Activated T-helper 2 cell treated with anti-CD3 and anti-CD28 coated beads, Interferon-gamma antibody, Interleukin-2, Interleukin-4, amounts not matched to agents 10 μg/mL and 5 μg/mL and 100 μg/mL, durations not matched to agents 14 hours and 24 hours and 36 hours (primary cell): ENCODE measurements around the gene SECISBP2. TPM values are rescaled to one million over a fixed set of nuclear protein-coding genes. Genes with fewer than 3 reads are reported as not detected.

Experiments
- DNase-seq: peaks from one replicate; pipeline ENCODE4 v3.0.0; 2021; ENCODE audit warnings: low spot score
- H3K27ac Mint-ChIP-seq: one replicate; pipeline ENCODE4 v1.8.0; 2021; ENCODE audit warnings: mixed read lengths
- H3K27me3 Mint-ChIP-seq: one replicate; pipeline ENCODE4 v1.8.0; 2021; ENCODE audit warnings: low read depth, mixed read lengths
- H3K36me3 Mint-ChIP-seq: one replicate; pipeline ENCODE4 v1.8.0; 2021; ENCODE audit warnings: low read depth, mixed read lengths
- H3K4me1 Mint-ChIP-seq: one replicate; pipeline ENCODE4 v1.8.0; 2021; ENCODE audit warnings: low read depth, mixed read lengths
- H3K4me3 Mint-ChIP-seq: one replicate; pipeline ENCODE4 v1.8.0; 2021; ENCODE audit warnings: low read depth, mild to moderate bottlenecking, moderate library complexity, mixed read lengths
- H3K9me3 Mint-ChIP-seq: one replicate; pipeline ENCODE4 v1.8.0; 2021; ENCODE audit warnings: mixed read lengths
- intact Hi-C: fragments of 100-400 bp; cut with micrococcal nuclease; formaldehyde crosslinking; loops from one replicate; pipeline ENCODE4 v1.15.1; 2023
- total RNA-seq: library from RNA; stranded (reverse); gene quantifications from 2 replicates; pipeline ENCODE4 v1.2.3, GENCODE V29; 2022

Gene SECISBP2
- total RNA-seq, 1 donor from 2014 or later: 51.3 TPM

GRCh38 chr9:89374176-89374575, 55.9 kb downstream of the SECISBP2 start:
- intact Hi-C loops: no loop called here
- Mint-ChIP-seq H3K4me3 (no peak overlapping the region), H3K4me1 (peaks cover 45% of the 10 kb centered on the region), H3K27me3 (no peaks in the 10 kb centered on the region), H3K9me3 (no peaks in the 10 kb centered on the region), H3K27ac (no peak overlapping the region), H3K36me3 (peaks cover 41% of the 10 kb centered on the region)
- no peak for DNase-seq

- no peaks in the 10 kb centered on the region for H3K27me3 Mint-ChIP-seq
- peak overlapping the region; percentile 77 for H3K27ac Mint-ChIP-seq
- H3K4me1 Mint-ChIP-seq: peaks cover 53% of the 10 kb centered on the region
- peak; percentile 38 for DNase-seq
- H3K36me3 Mint-ChIP-seq: peaks cover 51% of the 10 kb centered on the region
- H3K9me3 Mint-ChIP-seq: no peaks in the 10 kb centered on the region
- intact Hi-C loops: no loop called here
- H3K4me3 Mint-ChIP-seq: no peak overlapping the region
These were observed 57.0 kb downstream of the SECISBP2 start for GRCh38 chr9:89375191-89375760.

GRCh38 chr9:89376286-89376685, 58.0 kb downstream of the SECISBP2 start:
- H3K9me3 Mint-ChIP-seq: no peaks in the 10 kb centered on the region
- H3K4me1 Mint-ChIP-seq: peaks cover 60% of the 10 kb centered on the region
- no peak for DNase-seq
- intact Hi-C loops: no loop called here
- no peak overlapping the region for H3K4me3 Mint-ChIP-seq
- H3K36me3 Mint-ChIP-seq: peaks cover 61% of the 10 kb centered on the region
- H3K27ac Mint-ChIP-seq: peak overlapping the region; percentile 78
- no peaks in the 10 kb centered on the region for H3K27me3 Mint-ChIP-seq

- no peak for DNase-seq
- no peaks in the 10 kb centered on the region for H3K27me3 Mint-ChIP-seq
- H3K27ac Mint-ChIP-seq: peak overlapping the region; percentile 78
- no peaks in the 10 kb centered on the region for H3K9me3 Mint-ChIP-seq
- H3K4me1 Mint-ChIP-seq: peaks cover 66% of the 10 kb centered on the region
- H3K36me3 Mint-ChIP-seq: peaks cover 67% of the 10 kb centered on the region
- H3K4me3 Mint-ChIP-seq: no peak overlapping the region
- intact Hi-C loops: no loop called here
These were observed 58.5 kb downstream of the SECISBP2 start for GRCh38 chr9:89376741-89377351.

- Mint-ChIP-seq H3K9me3 (no peaks in the 10 kb centered on the region), H3K4me1 (peaks cover 70% of the 10 kb centered on the region), H3K36me3 (peaks cover 69% of the 10 kb centered on the region), H3K27me3 (no peaks in the 10 kb centered on the region), H3K27ac (peak overlapping the region; percentile 78), H3K4me3 (no peak overlapping the region)
- no peak for DNase-seq
- intact Hi-C loops: no loop called here
These were observed 59.1 kb downstream of the SECISBP2 start for GRCh38 chr9:89377411-89377810.

GRCh38 chr9:89378541-89378940, 60.2 kb downstream of the SECISBP2 start:
- intact Hi-C loops: no loop called here
- H3K27ac Mint-ChIP-seq: peak overlapping the region; percentile 71
- peaks cover 70% of the 10 kb centered on the region for H3K4me1 Mint-ChIP-seq
- H3K27me3 Mint-ChIP-seq: no peaks in the 10 kb centered on the region
- H3K9me3 Mint-ChIP-seq: no peaks in the 10 kb centered on the region
- no peak overlapping the region for H3K4me3 Mint-ChIP-seq
- no peak for DNase-seq
- peaks cover 76% of the 10 kb centered on the region for H3K36me3 Mint-ChIP-seq

DNA sequence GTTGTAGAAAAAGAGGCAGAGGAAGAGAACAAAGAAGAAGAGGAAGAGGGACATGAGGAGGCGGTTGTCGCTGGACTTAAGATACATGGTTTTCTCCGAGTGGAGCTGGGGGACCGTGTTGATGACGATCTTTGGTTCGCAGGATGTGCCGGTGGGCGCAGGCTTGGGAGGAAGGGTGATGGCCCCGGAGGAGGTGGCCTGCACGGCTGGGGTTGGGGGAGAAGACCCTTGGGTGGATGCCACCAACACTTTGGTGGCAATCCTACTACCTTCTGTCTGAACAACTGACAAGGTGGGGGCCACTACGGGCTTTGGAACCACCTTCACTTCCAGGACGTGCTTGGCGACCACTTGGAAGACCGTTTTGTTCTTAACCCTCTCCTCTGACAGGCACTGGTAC, 60.7 kb downstream of the SECISBP2 start:
- H3K4me1 Mint-ChIP-seq: peaks cover 71% of the 10 kb centered on the region
- peak overlapping the region; percentile 71 for H3K27ac Mint-ChIP-seq
- no peaks in the 10 kb centered on the region for H3K27me3 Mint-ChIP-seq
- no peak overlapping the region for H3K4me3 Mint-ChIP-seq
- H3K36me3 Mint-ChIP-seq: peaks cover 80% of the 10 kb centered on the region
- intact Hi-C loops: no loop called here
- no peak for DNase-seq
- no peaks in the 10 kb centered on the region for H3K9me3 Mint-ChIP-seq

- Mint-ChIP-seq H3K36me3 (peaks cover 85% of the 10 kb centered on the region), H3K4me3 (no peak overlapping the region), H3K27ac (peak overlapping the region; percentile 71), H3K4me1 (peaks cover 73% of the 10 kb centered on the region), H3K9me3 (no peaks in the 10 kb centered on the region), H3K27me3 (no peaks in the 10 kb centered on the region)
- intact Hi-C loops: no loop called here
- DNase-seq: no peak
These were observed 61.3 kb downstream of the SECISBP2 start for GRCh38 chr9:89379508-89380115.

DNA sequence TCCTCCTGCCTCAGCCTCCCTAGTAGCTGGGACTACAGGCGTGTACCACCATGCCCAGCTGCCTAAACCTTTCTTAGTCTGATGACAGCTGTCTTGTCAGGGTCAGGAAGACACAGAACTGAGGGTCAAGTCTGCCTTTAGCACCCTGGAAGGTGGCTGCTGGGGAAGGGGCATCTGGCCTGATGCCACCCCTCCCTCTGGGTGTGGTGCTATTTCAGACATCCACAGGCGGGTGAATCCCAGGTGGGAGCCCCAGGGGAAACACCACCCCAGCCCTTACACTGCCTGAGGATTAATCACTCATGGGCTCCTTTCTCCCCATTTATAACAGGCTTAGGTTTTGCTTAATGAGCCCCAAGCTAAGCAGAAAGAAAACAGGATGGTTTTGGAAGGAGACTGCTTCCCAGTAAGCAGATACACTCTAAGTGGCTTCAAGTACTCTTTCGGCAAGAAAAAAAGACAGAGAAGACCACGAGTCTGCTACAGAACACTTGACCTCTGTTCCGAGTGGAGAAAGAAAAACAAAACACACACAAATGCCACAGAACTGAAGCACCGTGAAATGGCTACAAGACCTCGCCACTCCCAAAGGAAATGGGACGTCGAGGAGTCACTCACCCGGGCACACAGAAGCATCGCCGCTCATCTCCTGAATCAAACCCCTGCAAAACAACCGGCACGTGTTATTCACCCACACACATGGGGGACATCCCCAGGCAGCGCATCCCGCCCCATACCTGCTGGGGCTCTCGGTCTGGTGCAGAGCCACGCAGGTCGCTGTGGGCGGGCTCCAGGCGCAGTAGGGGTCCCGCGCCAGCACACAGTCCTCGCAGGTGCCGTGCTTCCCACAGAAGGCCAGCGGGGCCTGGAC, 62.4 kb downstream of the SECISBP2 start:
- peaks cover 89% of the 10 kb centered on the region for H3K36me3 Mint-ChIP-seq
- no peaks in the 10 kb centered on the region for H3K9me3 Mint-ChIP-seq
- peaks cover 66% of the 10 kb centered on the region for H3K4me1 Mint-ChIP-seq
- no peak for DNase-seq
- intact Hi-C loops: no loop called here
- no peak overlapping the region for H3K4me3 Mint-ChIP-seq
- peak overlapping the region; percentile 71 for H3K27ac Mint-ChIP-seq
- no peaks in the 10 kb centered on the region for H3K27me3 Mint-ChIP-seq

DNA sequence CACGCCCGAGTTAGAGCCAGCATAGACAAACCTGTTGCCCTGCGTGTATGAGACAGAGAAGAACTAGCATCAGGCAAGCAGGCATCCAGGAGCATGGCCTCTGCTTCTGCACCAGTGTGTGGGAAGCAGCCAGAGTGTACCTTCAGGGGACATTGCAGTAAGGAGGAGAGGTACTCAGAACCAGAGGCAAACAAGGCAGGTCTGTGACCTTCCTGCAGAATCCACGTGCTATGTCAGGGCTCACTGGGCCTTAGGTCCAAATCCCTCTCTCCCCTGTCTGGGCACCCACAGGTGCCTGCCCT, 63.0 kb downstream of the SECISBP2 start:
- intact Hi-C loops: no loop called here
- H3K4me3 Mint-ChIP-seq: no peak overlapping the region
- no peak overlapping the region for H3K27ac Mint-ChIP-seq
- H3K27me3 Mint-ChIP-seq: no peaks in the 10 kb centered on the region
- peaks cover 62% of the 10 kb centered on the region for H3K4me1 Mint-ChIP-seq
- peaks cover 91% of the 10 kb centered on the region for H3K36me3 Mint-ChIP-seq
- no peaks in the 10 kb centered on the region for H3K9me3 Mint-ChIP-seq
- no peak for DNase-seq

GRCh38 chr9:89382026-89382986, 64.0 kb downstream of the SECISBP2 start:
- peaks cover 52% of the 10 kb centered on the region for H3K4me1 Mint-ChIP-seq
- no peak overlapping the region for H3K4me3 Mint-ChIP-seq
- H3K36me3 Mint-ChIP-seq: peaks cover 90% of the 10 kb centered on the region
- peak overlapping the region; percentile 78 for H3K27ac Mint-ChIP-seq
- no peak for DNase-seq
- no peaks in the 10 kb centered on the region for H3K27me3 Mint-ChIP-seq
- intact Hi-C loops: no loop called here
- H3K9me3 Mint-ChIP-seq: no peaks in the 10 kb centered on the region

DNA sequence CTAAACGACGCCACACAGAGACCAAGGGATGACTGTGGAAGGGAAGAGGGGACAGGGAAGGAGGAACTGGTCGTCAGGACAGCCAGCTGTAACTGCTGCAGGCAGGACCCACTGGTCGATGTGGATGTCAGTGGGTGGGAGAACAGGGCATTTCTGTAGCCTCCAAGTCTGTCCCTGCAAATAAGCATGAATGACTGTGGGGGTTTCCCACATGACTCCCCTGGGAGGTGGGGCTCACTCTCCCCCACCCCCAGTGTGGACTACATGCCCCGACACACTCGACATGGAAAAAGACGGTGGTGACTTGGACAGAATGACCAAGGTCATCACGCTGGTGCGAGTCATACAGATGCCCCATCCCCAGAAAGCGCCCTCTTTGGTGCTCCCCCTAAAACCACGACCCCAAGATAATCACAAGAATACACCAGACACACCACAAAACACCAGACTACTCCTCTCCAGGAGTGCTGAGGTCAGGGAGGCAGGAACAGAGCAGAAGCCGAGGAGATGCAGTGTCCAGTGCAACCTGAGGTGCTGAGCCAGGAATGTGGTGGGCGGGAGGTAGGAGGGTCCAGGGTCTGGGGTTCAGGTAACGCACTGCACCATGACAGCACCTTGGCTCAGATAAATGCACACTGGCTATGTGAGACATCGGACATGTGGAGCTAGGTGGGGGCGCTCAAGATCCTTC, 64.9 kb downstream of the SECISBP2 start:
- H3K4me3 Mint-ChIP-seq: no peak overlapping the region
- no peak for DNase-seq
- H3K27me3 Mint-ChIP-seq: no peaks in the 10 kb centered on the region
- peaks cover 43% of the 10 kb centered on the region for H3K4me1 Mint-ChIP-seq
- peak overlapping the region; percentile 21 for H3K27ac Mint-ChIP-seq
- H3K36me3 Mint-ChIP-seq: peaks cover 89% of the 10 kb centered on the region
- H3K9me3 Mint-ChIP-seq: no peaks in the 10 kb centered on the region
- intact Hi-C loops: no loop called here
